GM19099 (cell line): ENCODE data around the gene HRH3.

Source experiments
- POLR2A ChIP-seq: IDR thresholded peaks from 3 replicates; pipeline ENCODE4 v1.6.1; 2011; ENCODE audit warnings: low read depth; ENCODE audit not compliant: insufficient read length; ENCODE audit errors: extremely low read depth

Gene HRH3

DNA sequence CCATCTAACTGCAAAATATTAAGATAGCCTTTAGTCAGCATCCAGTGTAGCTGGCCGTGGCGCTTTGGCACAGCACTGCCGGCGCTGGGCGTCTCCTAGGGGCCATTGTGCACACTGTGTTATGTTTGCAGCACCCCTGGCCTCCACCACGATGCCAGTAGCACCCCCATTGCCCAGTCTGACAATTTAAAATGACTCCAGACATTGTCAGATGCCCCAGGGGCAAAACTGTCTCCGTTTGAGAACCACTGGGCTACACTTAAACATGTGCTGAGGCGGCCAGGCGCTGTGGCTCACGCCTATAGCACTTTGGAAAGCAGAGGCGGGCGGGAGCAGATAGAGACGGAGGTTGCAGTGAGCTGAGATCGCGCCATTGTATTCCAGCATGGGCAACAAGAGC lies 43.2 kb downstream of the HRH3 start:
- no peak for TF ChIP-seq POLR2A

DNA sequence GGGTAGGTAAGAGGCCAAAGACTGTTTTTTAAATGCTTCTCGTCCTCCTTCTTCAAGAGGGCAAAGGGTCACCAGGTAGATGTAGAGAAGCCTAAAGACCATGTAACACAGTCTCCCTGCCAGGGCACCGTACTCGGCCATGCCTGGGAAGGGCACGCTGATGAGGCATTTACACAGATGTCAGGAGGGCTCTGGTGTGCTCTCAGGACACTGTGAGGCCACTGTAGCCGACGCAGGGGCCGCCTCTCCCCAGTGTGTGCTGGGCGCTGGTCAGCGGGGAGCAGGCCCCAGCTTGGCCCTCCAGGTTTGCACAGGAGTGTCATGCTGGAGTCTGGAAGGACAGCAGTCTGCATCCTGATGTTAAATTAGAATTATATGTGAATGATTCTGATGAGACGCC lies 44.4 kb downstream of the HRH3 start:
- no peak for TF ChIP-seq POLR2A

DNA sequence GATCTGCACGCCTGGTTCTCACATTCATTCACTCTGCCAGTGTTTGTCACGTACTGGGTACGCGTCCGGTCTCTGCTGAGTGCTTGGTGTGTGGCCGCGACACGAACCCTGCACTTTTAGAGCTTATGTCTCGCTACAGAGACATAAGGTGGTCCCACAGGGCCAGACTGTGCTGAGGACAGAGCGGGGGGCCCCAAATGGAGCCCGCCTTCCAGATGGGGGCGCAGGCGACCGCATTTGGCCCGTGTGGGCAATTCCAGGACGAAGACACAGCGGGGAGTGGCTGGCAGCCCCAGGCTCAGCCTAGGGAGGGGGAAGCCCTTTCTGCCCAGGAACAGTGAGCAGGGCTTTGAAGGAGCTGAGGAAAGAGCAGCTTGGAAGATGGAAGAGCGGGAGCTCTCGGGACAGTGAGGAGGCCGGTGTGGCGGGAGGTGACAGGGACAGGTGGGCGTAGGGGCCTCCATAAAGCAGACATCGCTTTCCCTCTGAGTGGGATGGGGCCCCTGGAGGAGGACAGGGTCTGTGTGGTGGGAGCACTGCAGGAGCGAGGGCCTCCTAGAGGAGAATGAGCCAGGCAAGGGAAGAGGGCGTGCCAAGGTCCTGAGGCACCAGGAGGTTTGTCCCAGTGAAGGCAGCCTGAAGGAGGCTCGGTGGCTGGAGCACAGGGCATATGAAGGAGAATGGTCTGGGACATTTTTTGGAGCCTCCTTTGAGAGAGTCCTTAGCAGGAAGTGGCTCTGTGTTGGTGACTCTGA lies 45.0 kb downstream of the HRH3 start:
- TF ChIP-seq POLR2A, result no peak

DNA sequence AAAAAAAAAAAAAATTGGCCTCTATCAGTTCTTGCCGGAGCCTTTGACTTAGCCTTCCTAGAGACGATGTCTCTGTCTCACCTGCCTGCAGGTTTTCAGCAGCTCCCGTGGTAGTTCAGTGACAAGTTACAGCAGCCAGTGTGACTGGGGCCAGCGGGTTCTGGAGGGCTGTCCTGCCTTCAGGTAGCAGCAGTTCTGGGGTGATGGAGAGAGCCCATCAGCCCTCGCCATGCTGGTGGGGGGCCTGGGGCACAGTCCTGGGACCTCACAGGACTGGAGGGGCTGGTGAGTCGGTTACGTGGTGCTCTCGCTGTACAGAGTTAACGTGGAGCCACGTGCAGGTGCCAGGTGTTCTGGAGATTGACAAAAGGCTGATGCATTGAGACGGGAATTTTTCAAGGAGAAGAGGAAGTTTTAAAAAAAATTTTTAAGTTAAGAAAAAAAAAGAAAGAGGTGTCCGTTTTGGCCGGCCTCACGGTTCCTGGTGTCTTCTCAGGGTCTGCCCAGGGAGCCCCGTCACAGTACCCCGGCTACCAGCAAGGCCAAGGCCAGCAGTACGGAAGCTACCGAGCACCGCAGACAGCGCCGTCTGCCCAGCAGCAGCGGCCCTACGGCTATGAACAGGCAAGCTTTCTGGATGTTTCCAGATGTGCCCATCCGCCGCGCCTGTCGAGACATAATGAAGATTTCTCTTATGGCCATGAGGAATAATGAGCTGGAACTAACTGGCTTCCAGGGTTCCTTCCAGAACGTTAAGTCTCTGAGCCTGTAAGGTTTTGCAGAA lies 45.9 kb downstream of the HRH3 start:
- no peak for TF ChIP-seq POLR2A

DNA sequence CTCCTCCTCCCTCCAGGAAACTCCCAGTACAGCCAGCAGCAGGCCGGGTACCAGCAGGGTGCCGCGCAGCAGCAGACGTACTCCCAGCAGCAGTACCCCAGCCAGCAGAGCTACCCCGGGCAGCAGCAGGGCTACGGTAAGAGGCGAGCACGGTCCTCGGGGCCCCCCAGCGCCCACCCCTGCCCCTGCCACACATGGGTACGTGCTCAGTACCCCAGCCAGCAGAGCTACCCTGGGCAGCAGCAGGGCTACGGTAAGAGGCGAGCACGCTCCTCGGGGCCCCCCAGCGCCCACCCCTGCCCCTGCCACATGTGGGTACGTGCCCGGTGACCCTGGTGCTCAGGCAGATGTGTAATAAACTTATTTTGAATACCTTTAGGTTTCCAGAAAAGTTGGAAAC lies 47.4 kb downstream of the HRH3 start:
- TF ChIP-seq POLR2A, result no peak

DNA sequence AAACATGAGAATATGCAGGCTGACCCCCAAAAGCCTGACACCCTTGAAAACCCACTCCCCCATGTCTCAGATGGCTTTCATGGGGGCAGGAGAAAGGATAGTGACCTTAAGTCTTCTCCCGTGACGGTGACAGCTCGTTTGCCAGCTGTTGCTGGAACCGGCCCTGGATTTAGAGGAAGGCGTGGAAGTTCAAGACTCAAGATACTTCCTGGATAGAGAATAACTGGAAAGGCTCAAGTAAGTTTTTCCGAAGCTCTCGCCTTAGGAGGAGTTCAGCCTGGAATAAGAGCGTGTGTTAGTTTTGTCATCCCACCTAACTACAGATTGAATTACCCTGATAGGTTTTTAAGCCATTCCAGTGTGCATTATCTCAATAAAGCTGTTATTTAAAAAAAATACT lies 48.8 kb downstream of the HRH3 start:
- no peak for TF ChIP-seq POLR2A

DNA sequence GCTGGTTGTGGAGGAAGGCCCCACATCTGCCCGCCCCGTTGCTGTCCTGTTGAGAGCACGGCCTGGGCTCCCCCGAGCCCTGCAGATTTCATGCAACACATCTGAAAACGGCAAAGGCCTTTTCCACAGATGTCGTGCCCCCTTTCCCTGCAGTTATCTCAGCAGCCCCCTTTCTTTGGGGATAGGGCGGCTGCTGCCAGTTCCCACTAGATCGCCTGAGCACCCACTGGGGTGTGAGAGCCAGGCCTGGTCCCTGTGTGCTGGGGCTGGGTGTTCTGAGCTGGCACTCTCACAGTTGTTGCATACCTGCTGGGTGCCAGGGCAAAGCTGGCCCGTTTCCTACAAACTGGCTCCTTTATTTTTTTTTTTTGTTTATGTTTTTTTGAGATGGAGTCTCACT lies 49.5 kb downstream of the HRH3 start:
- TF ChIP-seq POLR2A, result no peak

DNA sequence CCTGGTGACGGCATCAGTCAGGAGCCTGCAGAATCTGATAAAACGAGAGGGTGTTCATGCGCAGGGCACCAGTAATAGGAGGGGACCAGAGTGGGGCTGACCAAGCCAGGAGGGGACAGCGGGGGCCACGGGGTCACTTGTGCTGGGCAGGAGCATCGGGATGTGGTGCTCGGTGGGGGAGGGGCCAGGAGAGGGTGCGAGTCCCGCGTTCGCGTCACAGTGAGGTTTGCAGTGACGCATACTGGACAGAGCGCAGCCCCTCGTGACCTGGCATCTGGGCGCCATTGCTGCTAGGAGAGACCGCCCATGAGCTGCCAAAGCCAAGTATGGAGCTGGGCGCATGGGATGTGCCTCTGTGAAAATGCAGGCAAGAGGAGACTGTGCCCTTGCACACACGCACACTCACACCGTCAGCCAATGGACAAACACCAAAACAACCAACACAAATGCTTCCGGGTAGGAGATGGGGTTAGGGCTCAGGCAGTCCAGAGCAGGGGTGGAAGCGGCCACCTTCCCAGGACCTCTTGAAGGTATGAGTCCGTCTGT lies 51.1 kb downstream of the HRH3 start:
- TF ChIP-seq POLR2A, result no peak

DNA sequence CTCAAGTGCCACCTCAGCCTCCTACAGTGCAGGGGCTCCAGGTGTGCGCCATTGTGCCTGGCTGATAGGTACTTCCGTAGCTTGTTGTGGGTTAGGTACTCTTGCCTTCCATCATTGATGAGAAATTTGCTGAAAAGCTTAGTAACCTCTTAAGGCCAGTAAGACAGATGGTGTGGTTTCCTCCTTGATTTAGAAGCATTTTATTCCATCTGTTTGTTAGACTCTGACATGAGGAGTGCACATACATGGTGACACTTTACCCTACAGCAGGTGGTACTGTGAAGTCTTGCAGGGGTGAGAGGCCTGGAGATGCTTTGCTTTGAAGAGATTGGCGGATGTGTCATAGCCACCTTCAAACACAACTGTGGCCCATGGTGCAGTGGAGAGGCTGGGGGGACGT lies 52.0 kb downstream of the HRH3 start:
- no peak for TF ChIP-seq POLR2A

DNA sequence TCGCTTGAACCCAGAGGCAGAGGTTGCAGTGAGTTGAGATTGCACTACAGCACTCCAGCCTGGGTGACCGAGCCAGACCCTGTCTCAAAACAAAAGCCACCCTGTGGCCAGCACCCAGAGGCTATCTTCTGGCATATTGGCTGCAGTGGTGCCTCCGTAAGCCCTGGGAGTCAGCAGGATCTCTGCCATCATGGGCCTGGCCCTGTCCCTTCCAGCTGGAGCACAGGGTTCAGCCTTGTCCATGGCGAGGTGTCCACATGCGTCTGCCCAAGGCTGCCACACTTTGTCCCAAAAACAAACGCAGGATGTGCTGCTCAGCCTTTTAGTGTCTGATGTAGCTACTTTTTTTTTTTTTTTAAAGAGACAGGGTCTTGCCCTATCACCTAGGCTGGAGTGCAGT lies 52.6 kb downstream of the HRH3 start:
- no peak for TF ChIP-seq POLR2A

DNA sequence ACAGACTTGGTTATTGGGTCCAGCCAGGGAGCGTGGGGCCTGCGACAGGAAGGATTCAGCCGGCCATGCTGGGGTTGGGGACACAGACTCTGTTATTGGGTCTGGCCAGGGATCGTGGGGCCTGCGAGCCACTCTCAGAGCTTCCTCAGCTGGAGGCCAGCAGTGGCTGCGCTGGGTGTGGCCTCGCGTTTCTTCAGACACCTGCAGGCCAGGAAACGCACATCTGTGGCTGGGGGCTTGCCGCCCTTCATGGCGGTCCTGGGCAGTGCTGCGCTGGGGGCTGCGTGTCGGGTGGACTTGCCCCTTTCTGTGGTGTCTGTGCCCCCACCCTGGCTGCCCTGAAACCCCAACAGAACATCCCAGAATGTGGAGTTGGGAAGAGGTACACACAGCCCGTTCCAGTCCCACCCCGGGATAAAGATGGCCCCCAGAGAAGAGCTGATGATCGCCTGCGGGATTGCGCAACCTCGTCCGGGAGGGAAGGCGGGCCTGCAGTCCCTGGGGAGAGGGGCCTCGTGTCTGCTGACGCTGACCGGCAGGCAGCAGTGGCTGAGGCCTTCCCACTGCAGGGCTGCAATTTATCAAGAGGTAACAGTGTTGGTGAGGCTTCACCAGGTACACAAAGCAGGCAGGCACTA lies 54.2 kb downstream of the HRH3 start:
- no peak for TF ChIP-seq POLR2A
